ENCODE measurements around the gene LIX1.

DNA sequence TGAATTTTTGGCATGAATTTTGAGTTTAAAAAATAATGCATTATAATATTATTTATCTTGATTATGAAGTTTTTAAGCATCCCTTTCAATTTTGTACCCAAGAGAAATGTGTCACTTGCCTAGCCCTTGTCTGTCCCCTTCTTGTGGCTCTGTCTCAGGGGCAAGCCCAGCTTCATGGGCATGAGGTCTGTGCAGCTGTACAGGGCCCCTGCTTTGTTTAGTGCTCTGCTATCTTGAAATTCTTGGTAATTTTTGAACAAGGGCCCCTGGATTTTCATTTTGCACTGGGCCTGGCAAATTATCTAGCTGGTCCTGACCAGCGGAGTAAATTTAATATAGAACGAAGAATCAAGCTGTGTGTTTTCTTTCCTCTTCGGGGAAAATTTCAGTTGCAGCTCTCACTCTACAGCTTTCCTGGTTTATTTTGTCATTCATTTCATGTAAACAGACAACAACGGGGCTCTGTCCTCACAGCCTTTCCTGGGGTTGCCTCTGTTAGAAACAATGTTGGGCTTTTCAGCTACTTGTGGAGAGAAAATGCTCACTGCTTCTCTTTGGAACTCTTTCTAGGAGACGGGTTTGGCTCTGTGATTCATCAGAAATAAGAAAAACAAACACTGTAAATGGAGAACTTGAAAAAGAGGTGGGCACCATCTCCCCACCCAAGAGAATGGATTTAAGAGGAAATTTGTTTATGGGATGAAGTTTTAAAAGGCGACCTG, 41.1 kb downstream of the LIX1 start:
- TF ChIP-seq, protein P1, sequence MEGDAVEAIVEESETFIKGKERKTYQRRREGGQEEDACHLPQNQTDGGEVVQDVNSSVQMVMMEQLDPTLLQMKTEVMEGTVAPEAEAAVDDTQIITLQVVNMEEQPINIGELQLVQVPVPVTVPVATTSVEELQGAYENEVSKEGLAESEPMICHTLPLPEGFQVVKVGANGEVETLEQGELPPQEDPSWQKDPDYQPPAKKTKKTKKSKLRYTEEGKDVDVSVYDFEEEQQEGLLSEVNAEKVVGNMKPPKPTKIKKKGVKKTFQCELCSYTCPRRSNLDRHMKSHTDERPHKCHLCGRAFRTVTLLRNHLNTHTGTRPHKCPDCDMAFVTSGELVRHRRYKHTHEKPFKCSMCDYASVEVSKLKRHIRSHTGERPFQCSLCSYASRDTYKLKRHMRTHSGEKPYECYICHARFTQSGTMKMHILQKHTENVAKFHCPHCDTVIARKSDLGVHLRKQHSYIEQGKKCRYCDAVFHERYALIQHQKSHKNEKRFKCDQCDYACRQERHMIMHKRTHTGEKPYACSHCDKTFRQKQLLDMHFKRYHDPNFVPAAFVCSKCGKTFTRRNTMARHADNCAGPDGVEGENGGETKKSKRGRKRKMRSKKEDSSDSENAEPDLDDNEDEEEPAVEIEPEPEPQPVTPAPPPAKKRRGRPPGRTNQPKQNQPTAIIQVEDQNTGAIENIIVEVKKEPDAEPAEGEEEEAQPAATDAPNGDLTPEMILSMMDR (IDR thresholded peaks at IDR 0.05; ENCODE audit: insufficient read depth, low read depth, low read length): no peak
- no peak for TF ChIP-seq EZH2 (IDR thresholded peaks at IDR 0.05; ENCODE audit: insufficient read depth, low read length)

Data from astrocyte (in vitro differentiated cells and primary cell).